GM12875 (cell line): Measurements from ENCODE around the gene TMEM45B.
"Not testable (repeated sequence)": the region's sequence is repeated elsewhere in the genome, so short reads cannot be mapped to it uniquely, and the experiment has no call there.

Experiments used
- H3K4me3 ChIP-seq: one replicate; pipeline ENCODE4 v1.5.1; 2011; ENCODE audit warnings: low read depth, low read length, control low read depth
- TF ChIP-seq, protein P1 (sequence below): IDR thresholded peaks from 2 replicates; pipeline ENCODE4 v1.5.1; 2011; ENCODE audit warnings: low read depth, mild to moderate bottlenecking, control low read depth, inconsistent platforms, low read length, moderate library complexity, borderline replicate concordance; ENCODE audit not compliant: insufficient read depth

Gene TMEM45B

DNA sequence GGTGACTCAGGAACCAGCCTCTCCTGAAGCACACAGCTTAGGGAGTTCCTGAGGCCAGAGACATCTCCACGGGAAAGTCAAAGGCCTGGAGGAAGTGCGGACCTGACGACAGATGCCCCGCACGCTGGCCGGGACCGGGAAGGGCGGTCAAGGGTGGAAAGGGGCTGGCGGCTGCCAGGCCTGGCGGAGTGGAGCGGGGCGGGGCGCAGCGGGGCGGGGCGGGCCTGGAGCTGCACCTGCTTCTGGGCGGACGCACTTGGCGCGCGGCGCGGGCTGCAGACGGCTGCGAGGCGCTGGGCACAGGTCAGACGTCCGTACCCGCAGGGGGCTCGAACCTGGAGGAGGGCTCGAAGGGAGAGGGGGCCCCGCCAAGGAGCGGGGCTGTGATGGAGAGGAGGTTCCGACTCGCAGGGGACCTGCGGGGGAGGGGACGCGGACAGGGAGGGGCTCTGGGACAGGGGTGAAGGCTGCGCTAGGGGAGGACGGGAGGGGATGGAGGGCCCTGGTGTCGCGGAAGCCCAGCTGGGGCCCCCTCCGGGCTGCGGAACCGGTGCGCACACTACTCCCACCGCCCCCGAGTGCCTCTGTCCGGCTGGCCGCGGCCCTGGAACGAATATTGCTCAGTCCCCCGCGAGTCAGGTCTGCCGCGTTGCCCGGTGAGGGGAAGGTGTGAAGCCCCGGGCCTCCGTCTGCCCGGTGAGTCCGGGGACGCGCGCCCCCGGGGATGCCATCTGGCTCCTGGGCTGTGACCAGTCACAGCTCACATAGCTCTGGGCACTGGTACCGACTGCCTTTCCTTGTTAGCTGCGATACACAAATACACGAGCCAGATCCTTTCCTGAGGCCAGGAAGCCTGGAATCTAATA is at the start of gene TMEM45B:
TSS of gene TMEM45B (plus strand) at position 253 of the 866 bp plus-strand sequence. CDS start 36,635 bp downstream, outside the sequence.
- TF ChIP-seq, protein P1, sequence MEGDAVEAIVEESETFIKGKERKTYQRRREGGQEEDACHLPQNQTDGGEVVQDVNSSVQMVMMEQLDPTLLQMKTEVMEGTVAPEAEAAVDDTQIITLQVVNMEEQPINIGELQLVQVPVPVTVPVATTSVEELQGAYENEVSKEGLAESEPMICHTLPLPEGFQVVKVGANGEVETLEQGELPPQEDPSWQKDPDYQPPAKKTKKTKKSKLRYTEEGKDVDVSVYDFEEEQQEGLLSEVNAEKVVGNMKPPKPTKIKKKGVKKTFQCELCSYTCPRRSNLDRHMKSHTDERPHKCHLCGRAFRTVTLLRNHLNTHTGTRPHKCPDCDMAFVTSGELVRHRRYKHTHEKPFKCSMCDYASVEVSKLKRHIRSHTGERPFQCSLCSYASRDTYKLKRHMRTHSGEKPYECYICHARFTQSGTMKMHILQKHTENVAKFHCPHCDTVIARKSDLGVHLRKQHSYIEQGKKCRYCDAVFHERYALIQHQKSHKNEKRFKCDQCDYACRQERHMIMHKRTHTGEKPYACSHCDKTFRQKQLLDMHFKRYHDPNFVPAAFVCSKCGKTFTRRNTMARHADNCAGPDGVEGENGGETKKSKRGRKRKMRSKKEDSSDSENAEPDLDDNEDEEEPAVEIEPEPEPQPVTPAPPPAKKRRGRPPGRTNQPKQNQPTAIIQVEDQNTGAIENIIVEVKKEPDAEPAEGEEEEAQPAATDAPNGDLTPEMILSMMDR: no peak
- no peak within 1 kb of the TSS for H3K4me3 ChIP-seq

DNA sequence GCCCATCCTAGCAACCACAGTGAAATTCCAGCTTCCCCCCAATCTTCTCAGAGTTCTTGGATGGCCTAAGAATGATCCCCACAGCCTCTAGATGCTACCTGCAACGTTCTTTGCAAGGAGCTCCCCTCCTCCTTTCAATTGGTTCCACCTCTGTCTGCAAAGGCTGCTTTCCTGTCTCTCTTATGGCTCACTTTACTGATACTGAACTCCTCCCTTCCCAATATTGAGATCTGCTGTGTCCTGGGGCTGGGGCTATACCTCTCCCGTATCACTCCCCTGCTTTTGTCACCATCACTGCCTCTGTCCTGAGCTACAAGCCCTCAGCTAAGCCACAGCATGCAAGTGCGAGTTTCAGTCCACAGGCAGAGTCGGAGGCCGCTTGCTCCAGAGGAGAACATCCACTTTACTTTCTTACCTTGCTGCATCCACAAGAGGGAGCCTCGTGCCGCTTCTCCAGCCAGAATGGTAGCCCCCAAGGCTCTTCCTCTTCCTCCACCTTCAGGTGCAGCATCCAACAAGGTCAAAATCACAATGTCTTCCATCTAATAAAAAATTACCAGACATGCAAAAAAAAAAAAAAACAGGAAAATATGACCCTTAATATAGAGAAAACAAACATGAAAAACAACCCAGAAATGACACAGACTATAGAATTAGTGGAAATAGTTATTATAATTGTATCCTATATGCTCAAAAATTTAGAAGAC is 48.6 kb upstream of the TMEM45B start:
- no peak overlapping the region for H3K4me3 ChIP-seq
- TF ChIP-seq, protein P1: peak; percentile 56

DNA sequence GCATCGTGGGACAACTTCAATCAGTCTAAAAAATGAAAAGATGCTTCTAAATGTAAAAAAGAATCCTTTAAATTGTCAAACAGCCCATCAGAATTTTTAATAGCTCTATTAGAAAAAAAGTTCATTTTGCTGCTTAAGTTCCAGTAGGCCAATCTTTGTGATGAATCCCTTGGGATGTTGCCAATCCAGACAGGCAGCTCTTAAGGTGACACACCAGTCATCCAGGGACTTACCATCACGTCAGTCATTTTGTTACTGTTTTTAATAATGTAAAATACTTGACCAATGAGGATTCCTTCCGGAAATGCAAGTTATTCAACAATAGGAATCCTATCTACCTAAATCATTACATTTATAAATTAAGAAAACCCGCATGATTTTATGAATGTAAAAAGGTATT is 47.8 kb upstream of the TMEM45B start:
- H3K4me3 ChIP-seq: no peak overlapping the region
- TF ChIP-seq, protein P1: no peak

DNA sequence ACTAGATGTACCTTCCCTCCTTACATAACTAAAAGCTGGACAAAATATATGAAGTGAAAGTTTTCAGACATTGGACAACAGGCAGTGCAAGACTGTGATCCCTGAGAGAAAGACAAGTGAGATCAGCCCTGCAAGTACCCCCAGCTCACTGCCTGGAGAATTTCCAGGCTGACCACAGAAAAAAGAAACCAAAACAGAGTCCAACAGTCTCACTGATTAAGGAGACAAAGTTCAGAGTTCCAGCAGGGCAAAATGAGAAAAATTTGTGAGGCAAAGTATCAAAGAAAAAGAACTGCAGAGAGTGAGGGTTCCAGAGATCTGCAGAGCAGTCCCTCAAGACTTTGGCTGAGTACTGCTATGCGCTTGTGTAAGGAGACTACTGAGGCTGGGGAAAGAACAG is 47.3 kb upstream of the TMEM45B start:
- TF ChIP-seq, protein P1: no peak
- H3K4me3 ChIP-seq: no peak overlapping the region

DNA sequence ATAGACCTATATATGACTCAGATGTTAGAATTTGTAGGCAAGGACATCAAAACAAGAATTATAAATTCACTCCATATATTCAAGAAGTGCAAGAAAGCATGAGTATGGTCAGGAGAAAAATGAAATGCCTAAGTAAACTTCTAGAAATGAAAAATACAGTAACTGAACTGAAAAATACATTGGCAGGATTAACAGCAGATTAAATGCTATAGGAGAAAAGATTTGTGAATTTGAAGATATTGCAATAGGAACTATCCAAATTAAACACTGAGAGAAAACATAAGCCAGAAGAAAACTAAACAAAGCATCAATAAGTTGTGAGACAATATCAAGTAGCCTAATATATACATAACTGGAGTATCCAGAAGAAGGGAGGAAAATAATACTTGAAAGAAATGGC is 46.6 kb upstream of the TMEM45B start:
- H3K4me3 ChIP-seq: no peak overlapping the region
- TF ChIP-seq, protein P1: no peak

DNA sequence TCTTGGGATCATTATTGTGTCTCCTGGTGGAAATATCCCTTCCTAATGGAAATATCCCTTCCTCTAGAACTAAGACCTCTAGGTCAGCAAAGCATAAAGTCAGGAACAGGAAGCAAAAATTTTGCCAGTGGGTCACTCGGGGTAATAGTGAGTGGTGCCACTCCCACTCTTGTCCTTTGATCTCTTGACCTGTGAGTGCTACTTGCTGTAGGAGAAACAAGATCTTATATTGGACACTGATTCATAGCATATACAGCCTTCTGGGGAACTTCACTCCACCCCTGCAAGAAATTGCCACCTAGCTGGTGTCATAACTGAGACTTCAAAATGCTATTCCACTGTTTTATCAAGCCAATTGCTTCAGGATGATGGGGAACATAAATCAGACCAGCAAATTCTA is 44.7 kb upstream of the TMEM45B start:
- H3K4me3 ChIP-seq: no peak overlapping the region
- TF ChIP-seq, protein P1: no peak

DNA sequence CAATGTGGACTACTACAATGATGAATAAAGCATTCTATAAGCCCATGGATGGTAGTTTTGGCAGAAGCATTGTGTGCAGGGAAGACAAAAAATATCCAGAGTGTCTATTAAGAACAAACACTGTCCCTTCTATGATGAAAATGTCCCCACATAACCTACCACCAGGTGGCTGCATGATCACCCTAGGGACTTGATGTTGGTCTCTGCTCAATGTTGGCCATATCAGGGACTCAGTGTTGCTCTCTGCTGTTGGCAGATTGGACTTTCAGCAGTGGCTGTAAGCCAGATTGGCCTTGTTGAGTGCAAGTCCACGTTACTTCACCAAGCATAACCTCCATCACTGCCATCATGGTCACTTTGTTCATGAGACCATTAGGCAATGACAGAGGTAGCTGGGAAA is 44.2 kb upstream of the TMEM45B start:
- not testable (repeated sequence) for H3K4me3 ChIP-seq
